Osteocyte (in vitro differentiated cells): ENCODE results near the gene CDK19. TPM values are rescaled to one million over a fixed set of nuclear protein-coding genes. Genes with fewer than 3 reads are reported as not detected.

Source experiments
- DNase-seq: peaks from one replicate; pipeline ENCODE4 v3.0.0; 2021; ENCODE audit warnings: mixed read lengths; ENCODE audit not compliant: unreplicated experiment; ENCODE audit errors: extremely low spot score
- H3K27ac Mint-ChIP-seq: one replicate; pipeline ENCODE4 v1.8.0; 2021; ENCODE audit warnings: mild to moderate bottlenecking, mixed read lengths; ENCODE audit not compliant: unreplicated experiment
- H3K27me3 Mint-ChIP-seq: one replicate; pipeline ENCODE4 v1.8.0; 2021; ENCODE audit warnings: mixed read lengths; ENCODE audit not compliant: unreplicated experiment
- H3K36me3 Mint-ChIP-seq: one replicate; pipeline ENCODE4 v1.8.0; 2021; ENCODE audit warnings: mixed read lengths; ENCODE audit not compliant: unreplicated experiment
- H3K4me1 Mint-ChIP-seq: one replicate; pipeline ENCODE4 v1.8.0; 2021; ENCODE audit warnings: mixed read lengths; ENCODE audit not compliant: unreplicated experiment
- H3K4me3 Mint-ChIP-seq: one replicate; pipeline ENCODE4 v1.8.0; 2021; ENCODE audit warnings: mild to moderate bottlenecking, moderate library complexity, mixed read lengths; ENCODE audit not compliant: unreplicated experiment
- H3K9me3 Mint-ChIP-seq: one replicate; pipeline ENCODE4 v1.8.0; 2021; ENCODE audit warnings: mixed read lengths; ENCODE audit not compliant: unreplicated experiment
- CTCF ChIP-seq: fragments of 200-600 bp; sonication (generic); IDR thresholded peaks from 2 replicates; pipeline ENCODE4 v1.5.0; 2021; ENCODE audit warnings: antibody characterized with exemption, mild to moderate bottlenecking, moderate library complexity
- total RNA-seq: library from RNA; stranded (reverse); gene quantifications from 2 replicates; pipeline ENCODE4 v1.2.1, GENCODE V29; 2021

The CDK19 gene
- total RNA-seq, 1 donor from 2014 or later, result 32.4 TPM

- Mint-ChIP-seq H3K27ac (no peak overlapping the region), H3K9me3 (no peaks in the 10 kb centered on the region), H3K27me3 (no peaks in the 10 kb centered on the region), H3K36me3 (peaks cover 11% of the 10 kb centered on the region), H3K4me3 (no peak overlapping the region), H3K4me1 (no peaks in the 10 kb centered on the region)
- no peak for DNase-seq
- TF ChIP-seq CTCF, result no peak
These were observed 186.1 kb downstream of the CDK19 start for GRCh38 chr6:110629153-110629552.

DNA sequence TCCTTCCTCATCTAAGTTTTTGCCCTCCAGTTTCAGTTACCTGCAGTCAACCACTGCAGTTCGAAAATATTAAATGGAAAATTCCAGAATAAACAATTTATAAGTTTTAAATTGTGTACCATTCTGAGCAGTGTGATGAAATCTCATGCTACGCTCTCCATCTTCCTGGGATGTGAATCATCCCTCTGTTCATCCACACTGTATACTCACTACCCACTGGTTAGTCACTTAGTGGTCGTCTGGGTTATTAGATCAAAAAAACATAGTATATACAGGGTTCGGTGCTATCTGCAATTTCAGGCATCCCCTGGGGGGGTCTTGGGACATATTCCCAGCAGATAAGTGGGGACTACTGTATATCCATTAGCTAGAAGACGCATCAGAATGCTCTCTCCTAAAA, 186.9 kb downstream of the CDK19 start:
- Mint-ChIP-seq H3K27ac (no peak overlapping the region), H3K36me3 (peaks cover 11% of the 10 kb centered on the region), H3K9me3 (no peaks in the 10 kb centered on the region), H3K4me3 (no peak overlapping the region), H3K27me3 (no peaks in the 10 kb centered on the region), H3K4me1 (no peaks in the 10 kb centered on the region)
- no peak for DNase-seq
- no peak for TF ChIP-seq CTCF

DNA sequence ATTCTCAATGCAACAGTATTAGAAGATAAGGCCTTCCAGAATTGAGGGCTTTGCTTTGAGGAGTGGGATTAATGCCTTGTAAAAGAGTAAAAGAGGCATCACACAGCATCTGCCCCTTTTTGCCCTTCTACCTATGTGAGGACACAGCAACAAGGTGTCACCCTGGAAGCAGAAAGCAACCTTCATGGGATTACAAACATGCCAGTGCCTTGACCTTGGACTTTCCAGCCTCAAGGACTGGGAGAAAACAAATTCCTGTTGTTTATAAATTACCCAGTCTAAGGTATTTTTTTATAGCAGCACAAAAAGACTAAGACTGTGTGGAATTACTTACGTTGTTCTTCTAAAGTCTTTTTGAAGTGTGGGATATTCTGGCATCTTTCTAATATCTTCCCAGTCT, 188.8 kb downstream of the CDK19 start:
- no peak overlapping the region for H3K27ac Mint-ChIP-seq
- no peaks in the 10 kb centered on the region for H3K9me3 Mint-ChIP-seq
- TF ChIP-seq CTCF, result no peak
- H3K27me3 Mint-ChIP-seq, result no peaks in the 10 kb centered on the region
- no peak overlapping the region for H3K4me3 Mint-ChIP-seq
- DNase-seq, result no peak
- H3K4me1 Mint-ChIP-seq, result no peaks in the 10 kb centered on the region
- peaks cover 19% of the 10 kb centered on the region for H3K36me3 Mint-ChIP-seq

- H3K27ac Mint-ChIP-seq, result no peak overlapping the region
- no peak for DNase-seq
- no peaks in the 10 kb centered on the region for H3K9me3 Mint-ChIP-seq
- H3K4me1 Mint-ChIP-seq, result no peaks in the 10 kb centered on the region
- no peaks in the 10 kb centered on the region for H3K27me3 Mint-ChIP-seq
- peaks cover 18% of the 10 kb centered on the region for H3K36me3 Mint-ChIP-seq
- H3K4me3 Mint-ChIP-seq, result no peak overlapping the region
- no peak for TF ChIP-seq CTCF
These were observed 189.4 kb downstream of the CDK19 start for GRCh38 chr6:110625883-110626282.

DNA sequence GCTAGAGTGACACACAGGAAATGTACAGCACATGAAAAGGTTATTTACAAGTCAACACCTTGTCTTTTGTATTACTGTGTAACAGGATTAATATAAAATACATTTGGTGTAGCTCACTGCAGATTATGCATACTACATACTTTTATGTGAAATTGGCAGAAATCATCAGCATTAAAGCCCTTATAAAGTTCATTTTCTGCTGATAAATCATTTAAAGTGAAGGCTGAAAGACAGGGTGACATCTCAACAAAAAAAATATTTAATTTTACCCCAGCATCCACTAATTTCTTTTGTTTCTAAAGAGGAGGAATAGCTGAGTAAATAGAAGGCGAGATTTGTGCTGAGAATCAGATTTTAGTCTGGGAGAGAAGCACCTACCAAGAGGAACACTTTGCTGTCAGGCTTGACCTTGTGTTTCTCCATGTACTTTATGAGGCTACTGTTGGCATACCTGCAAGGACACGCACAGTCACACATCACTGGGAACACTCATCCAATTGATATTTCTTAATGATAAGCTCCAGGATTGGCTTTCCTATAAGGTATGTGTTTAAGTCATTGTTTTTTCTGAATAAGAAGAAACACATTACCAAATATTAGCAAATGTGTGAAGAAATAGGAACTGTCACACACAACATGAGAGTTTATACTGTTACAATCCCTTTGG, 192.2 kb downstream of the CDK19 start:
- Mint-ChIP-seq H3K4me1 (no peaks in the 10 kb centered on the region), H3K9me3 (no peaks in the 10 kb centered on the region), H3K27me3 (no peaks in the 10 kb centered on the region), H3K4me3 (no peak overlapping the region), H3K36me3 (peaks cover 26% of the 10 kb centered on the region), H3K27ac (no peak overlapping the region)
- no peak for DNase-seq
- TF ChIP-seq CTCF, result no peak
